GM23248 (cell line): ENCODE data around the gene ZNF57.

ENCODE experiments used
- EZH2 ChIP-seq: fragments of 200-600 bp; sonication (generic); IDR thresholded peaks from 2 replicates; pipeline ENCODE4 v1.6.1; 2018; ENCODE audit warnings: antibody characterized with exemption, mild to moderate bottlenecking; ENCODE audit not compliant: insufficient read depth, poor library complexity, severe bottlenecking
- EZH2phosphoT487 ChIP-seq: fragments of 200-600 bp; sonication (generic); IDR thresholded peaks from 2 replicates; pipeline ENCODE4 v1.6.1; 2018; ENCODE audit warnings: antibody characterized with exemption, moderate library complexity, mild to moderate bottlenecking, low read depth; ENCODE audit not compliant: insufficient read depth

GRCh38 chr19:2906631-2907195, 6.0 kb downstream of the ZNF57 start:
- TF ChIP-seq EZH2 (no peak), EZH2phosphoT487 (no peak)
